ENCODE measurements around the gene ANKRD40. TPM values are rescaled to one million over a fixed set of nuclear protein-coding genes. Genes with fewer than 3 reads are reported as not detected.
"Not testable (repeated sequence)": the region's sequence is repeated elsewhere in the genome, so short reads cannot be mapped to it uniquely, and the experiment has no call there.

Gene ANKRD40
- total RNA-seq, 1 experiment from 2014 or later, result 14.0 TPM

GRCh38 chr17:50686494-50687199 is 21.1 kb downstream of the ANKRD40 start:
- DNase-seq (ENCODE audit: low spot score), result peak; percentile 93

- no peak for DNase-seq (ENCODE audit: low spot score)
These were observed 21.8 kb downstream of the ANKRD40 start for GRCh38 chr17:50685691-50686493.

GRCh38 chr17:50685334-50685665 is 22.4 kb downstream of the ANKRD40 start:
- no peak for DNase-seq (ENCODE audit: low spot score)

- peak; percentile 85 for DNase-seq (ENCODE audit: low spot score)
These were observed 22.9 kb downstream of the ANKRD40 start for GRCh38 chr17:50684612-50685333.

GRCh38 chr17:50684288-50684611 is 23.5 kb downstream of the ANKRD40 start:
- DNase-seq (ENCODE audit: low spot score), result no peak

DNA sequence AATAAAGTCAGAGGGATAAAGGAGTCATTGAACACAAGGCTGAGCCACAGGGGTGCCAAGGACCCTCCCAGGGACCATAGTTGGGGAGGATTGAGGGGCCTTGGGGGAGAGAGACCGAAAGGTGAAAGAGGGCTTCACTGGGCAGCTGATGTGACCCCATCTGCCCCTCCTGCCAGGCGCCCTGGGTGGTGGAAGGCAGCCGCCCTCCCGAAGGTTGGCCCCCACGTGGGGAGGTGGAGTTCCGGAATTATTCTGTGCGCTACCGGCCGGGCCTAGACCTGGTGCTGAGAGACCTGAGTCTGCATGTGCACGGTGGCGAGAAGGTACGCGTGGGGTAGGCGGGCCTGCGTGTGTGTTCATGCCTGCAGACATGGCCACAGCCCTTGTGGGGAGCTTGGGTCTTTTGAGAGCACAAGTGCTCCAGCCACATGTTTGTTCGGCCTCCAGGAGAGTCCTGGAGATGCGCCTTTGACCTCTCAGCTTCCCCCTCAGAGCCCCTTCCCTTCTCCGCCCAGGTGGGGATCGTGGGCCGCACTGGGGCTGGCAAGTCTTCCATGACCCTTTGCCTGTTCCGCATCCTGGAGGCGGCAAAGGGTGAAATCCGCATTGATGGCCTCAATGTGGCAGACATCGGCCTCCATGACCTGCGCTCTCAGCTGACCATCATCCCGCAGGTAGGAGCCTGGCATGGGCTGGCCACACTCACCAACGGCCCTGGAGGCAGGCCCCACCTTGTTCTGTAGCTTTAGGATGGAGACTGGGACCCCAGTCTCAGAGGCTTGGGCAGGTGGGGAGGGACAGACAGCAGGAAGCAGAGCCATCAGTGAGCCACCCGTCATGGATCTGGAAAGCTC is 24.1 kb downstream of the ANKRD40 start:
- no peak for DNase-seq (ENCODE audit: low spot score)

DNA sequence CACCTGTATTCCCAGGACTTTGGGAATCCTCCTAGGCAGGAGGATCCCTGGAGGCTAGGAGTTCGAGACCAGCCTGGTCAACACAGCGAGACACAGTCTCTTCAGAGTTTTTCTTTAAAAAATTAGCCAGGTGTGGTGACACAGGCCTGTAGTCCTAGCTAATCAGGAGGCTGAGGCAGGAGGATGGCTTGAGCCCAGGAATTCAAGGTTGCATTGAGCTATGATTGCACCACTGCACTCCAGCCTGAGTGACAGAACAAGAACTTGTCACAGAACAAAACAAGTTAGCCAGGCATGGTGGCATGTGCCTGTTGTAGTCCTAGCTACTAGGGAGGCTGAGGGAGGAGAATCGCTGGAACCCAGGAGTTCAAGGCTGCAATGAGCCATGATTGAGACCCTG is 24.8 kb downstream of the ANKRD40 start:
- DNase-seq (ENCODE audit: low spot score), result no peak

DNA sequence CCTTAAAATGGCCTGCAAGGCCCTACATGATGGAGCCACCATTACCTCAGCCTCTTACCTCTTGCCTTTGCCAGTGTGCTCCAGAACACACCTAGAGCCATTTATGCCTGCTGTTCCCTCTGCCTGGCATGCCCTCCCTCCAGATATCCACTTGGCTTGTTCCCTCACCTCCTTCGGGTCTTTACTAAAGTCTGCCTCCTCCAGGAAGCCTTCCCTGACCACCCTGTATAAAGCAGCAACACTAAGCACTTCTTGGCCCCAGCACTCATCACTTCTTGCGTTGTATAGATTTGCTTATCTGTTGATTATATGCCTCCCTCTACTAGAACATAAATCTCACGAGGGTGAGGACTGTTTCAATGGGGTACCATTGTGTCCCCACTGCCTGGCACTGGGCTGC is 25.3 kb downstream of the ANKRD40 start:
- DNase-seq (ENCODE audit: low spot score), result no peak

DNA sequence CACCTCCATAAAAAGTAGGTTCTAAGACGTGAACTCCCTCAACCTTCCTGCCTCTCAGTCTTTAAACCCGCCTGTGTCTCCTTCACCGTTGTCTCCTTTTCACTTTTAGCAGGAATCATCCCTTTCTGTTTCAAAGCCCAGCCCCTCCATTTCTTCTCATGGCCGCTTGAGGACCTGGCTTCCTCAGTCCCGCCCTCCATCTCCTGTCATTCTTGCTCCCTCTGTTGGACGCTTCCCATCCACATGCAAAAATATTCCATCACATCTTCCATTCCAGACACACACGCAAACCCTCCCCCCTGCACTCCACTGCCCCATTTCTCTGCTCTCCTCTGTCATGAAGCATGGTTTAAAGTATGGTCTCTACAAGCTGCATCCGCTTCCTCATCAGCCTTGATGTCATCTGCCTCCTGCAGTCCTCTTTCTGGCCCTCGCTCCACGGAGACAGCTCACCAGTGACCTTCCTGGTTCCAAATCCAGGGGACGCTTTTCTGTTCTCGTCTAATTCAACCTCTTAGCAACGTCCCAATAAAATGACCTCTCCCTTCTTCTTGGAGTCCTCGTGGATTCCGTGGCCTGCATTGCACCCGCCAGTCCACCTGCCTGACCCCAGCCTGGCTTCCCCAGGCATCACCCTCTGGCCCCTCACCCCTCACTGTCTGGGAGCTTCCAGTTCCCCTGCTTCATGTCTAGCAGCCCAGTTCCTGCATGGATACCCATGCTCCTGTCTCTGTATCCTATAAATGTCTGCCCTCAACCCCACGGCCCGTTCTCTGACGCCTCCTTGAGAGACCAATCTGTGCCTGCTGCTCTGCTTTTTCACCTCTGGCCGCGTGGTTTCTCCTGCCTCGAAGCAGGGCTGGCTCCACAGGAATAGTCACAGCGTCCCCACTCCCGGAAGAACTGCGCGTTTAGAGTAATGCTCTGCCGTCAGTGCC is 26.2 kb downstream of the ANKRD40 start:
- peak; percentile 66 for DNase-seq (ENCODE audit: low spot score)

DNA sequence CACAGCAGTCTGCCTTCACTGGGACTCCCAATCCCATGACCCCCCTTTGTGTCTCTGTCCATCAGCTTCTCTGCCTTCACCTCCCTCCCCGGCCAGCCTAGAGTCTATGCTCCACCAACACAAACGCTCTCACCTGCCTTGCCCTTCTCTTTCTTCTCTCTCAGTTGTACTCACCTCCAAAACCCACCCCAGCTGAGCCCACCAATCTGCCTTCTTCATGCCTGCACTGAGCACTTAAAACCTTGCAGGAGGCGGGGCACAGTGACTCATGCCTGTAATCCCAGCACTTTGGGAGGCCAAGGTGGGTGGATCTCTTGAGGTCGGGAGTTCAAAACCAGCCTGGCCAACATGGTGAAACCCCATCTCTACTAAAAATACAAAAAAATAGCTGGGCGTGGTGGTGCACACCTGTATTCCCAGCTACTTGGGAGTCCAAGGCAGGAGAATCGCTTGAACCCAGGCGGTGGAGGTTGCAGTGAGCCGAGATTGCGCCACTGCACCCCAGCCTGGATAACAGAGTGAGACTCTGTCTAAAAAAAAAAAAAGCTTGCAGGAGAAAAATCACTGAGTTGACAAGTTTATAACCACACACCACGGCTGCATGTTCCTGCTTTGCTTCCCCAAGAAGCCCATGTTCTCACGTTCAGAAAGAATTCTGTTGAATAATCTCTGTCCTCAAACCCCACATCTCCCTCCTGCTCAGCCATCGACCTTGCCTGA is 27.0 kb downstream of the ANKRD40 start:
- DNase-seq (ENCODE audit: low spot score), result not testable (repeated sequence)

- DNase-seq (ENCODE audit: low spot score), result no peak
These were observed 27.6 kb downstream of the ANKRD40 start for GRCh38 chr17:50680126-50680525.

GRCh38 chr17:50679008-50679544 is 28.6 kb downstream of the ANKRD40 start:
- DNase-seq (ENCODE audit: low spot score), result no peak

- no peak for DNase-seq (ENCODE audit: low spot score)
These were observed 29.8 kb downstream of the ANKRD40 start for GRCh38 chr17:50677851-50678375.

DNA sequence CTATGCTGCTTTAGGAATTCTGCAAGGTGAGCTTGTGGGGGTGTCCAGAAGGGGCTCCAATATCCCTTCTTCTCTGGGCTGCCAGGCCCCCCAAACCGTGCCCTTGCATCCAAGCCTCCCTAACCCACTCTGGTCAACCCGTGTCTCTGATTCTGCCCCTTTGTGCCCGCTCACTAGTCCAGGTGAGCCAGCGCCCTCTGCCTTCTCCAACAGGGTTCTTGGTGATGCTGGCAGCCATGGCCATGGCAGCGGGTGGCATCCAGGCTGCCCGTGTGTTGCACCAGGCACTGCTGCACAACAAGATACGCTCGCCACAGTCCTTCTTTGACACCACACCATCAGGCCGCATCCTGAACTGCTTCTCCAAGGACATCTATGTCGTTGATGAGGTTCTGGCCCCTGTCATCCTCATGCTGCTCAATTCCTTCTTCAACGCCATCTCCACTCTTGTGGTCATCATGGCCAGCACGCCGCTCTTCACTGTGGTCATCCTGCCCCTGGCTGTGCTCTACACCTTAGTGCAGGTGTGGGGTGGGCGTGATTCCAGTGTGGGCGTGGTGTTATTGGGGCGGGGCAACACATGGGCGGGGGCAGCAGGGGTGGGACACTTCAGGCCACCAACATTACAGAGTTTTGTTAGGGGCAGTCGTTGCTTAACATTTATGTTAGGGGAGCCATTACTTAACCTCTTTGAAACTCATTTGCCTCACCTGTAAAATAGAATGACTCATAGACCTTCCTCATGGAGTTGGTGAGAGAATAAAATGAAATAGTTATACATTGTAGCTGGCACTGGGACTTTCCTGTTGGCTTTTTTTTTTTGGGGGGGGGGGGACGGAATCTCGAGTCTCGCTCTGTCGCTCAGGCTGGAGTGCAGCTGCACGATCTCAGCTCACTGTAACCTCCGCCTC is 31.4 kb downstream of the ANKRD40 start:
- no peak for DNase-seq (ENCODE audit: low spot score)

GRCh38 chr17:50675627-50676026 is 32.1 kb downstream of the ANKRD40 start:
- DNase-seq (ENCODE audit: low spot score), result no peak

- DNase-seq (ENCODE audit: low spot score), result no peak
These were observed 32.5 kb downstream of the ANKRD40 start for GRCh38 chr17:50675190-50675589.

- DNase-seq (ENCODE audit: low spot score), result no peak
These were observed 34.7 kb downstream of the ANKRD40 start for GRCh38 chr17:50672831-50673551.

GRCh38 chr17:50672071-50672470 is 35.6 kb downstream of the ANKRD40 start:
- DNase-seq (ENCODE audit: low spot score), result no peak
